ENCODE data around the gene STARD13. TPM values are rescaled to one million over a fixed set of nuclear protein-coding genes. Genes with fewer than 3 reads are reported as not detected.
A peak's percentile ranks its signal among the peaks of the same experiment; 100 is the strongest.

The STARD13 gene
- total RNA-seq, 1 donor from 2014 or later = 2.0 TPM

- Histone ChIP-seq H3K4me1 (peaks cover 22% of the 10 kb centered on the region), H3K27ac (no peak overlapping the region), H3F3A (ENCODE audit: low read depth) (peaks cover 16% of the 10 kb centered on the region), H3K4me3 (no peak overlapping the region), H3K9ac (no peak overlapping the region), H2AFZ (replicated peaks) (no peak overlapping the region), H3K9me3 (ENCODE audit: low read depth) (no peaks in the 10 kb centered on the region), H3K4me2 (peak overlapping the region; percentile 45), H3K79me2 (ENCODE audit: low read depth) (no peaks in the 10 kb centered on the region), H4K20me1 (ENCODE audit: low read depth) (no peaks in the 10 kb centered on the region), H3K36me3 (no peaks in the 10 kb centered on the region), H3K27me3 (no peaks in the 10 kb centered on the region)
- peaks cover 2% of the 10 kb centered on the region for H3K27me3 Mint-ChIP-seq (ENCODE audit: insufficient read depth, low read depth)
- H3K36me3 Mint-ChIP-seq = no peaks in the 10 kb centered on the region
- H3K9me3 Mint-ChIP-seq = no peaks in the 10 kb centered on the region
- TF ChIP-seq EZH2 (IDR thresholded peaks at IDR 0.05) = no peak
- no peak for TF ChIP-seq EZH2phosphoT487 (IDR thresholded peaks at IDR 0.05)
- TF ChIP-seq, protein P1, sequence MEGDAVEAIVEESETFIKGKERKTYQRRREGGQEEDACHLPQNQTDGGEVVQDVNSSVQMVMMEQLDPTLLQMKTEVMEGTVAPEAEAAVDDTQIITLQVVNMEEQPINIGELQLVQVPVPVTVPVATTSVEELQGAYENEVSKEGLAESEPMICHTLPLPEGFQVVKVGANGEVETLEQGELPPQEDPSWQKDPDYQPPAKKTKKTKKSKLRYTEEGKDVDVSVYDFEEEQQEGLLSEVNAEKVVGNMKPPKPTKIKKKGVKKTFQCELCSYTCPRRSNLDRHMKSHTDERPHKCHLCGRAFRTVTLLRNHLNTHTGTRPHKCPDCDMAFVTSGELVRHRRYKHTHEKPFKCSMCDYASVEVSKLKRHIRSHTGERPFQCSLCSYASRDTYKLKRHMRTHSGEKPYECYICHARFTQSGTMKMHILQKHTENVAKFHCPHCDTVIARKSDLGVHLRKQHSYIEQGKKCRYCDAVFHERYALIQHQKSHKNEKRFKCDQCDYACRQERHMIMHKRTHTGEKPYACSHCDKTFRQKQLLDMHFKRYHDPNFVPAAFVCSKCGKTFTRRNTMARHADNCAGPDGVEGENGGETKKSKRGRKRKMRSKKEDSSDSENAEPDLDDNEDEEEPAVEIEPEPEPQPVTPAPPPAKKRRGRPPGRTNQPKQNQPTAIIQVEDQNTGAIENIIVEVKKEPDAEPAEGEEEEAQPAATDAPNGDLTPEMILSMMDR (IDR thresholded peaks at IDR 0.05) = no peak
- H3K4me1 Mint-ChIP-seq = peaks cover 25% of the 10 kb centered on the region
- no peak overlapping the region for H3K4me3 Mint-ChIP-seq
- no peak overlapping the region for H3K27ac Mint-ChIP-seq
- peak; percentile 53 for DNase-seq (ENCODE audit: low spot score)
These were observed 72.4 kb downstream of the STARD13 start for GRCh38 chr13:33213024-33213768.

DNA sequence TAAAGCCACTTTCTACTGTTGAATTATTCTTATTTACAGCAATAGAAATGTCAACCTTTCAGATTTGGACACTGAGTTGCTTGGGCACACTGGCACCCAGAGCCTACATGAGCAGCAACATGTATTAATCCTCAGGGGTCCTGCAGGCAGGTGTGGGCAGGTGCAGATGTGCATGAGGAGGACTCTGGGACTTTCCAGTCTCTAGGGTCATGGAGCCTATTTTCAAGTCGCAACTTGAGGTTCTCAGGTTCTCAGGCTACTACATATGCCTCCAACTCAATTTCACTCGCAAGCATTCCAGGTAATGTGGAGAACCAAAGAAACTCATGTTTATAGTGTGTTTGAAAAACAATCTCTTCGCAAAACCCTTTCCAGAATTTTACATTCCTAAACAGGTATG, 73.2 kb downstream of the STARD13 start:
- H3K36me3 ChIP-seq = no peaks in the 10 kb centered on the region
- H3F3A ChIP-seq (ENCODE audit: low read depth) = peaks cover 16% of the 10 kb centered on the region
- H3K9me3 ChIP-seq (ENCODE audit: low read depth) = no peaks in the 10 kb centered on the region
- no peaks in the 10 kb centered on the region for H4K20me1 ChIP-seq (ENCODE audit: low read depth)
- no peak overlapping the region for H3K9ac ChIP-seq
- no peak overlapping the region for H3K4me3 ChIP-seq
- Mint-ChIP-seq H3K9me3 (no peaks in the 10 kb centered on the region), H3K27me3 (ENCODE audit: insufficient read depth, low read depth) (peaks cover 2% of the 10 kb centered on the region), H3K4me1 (peaks cover 32% of the 10 kb centered on the region), H3K4me3 (no peak overlapping the region), H3K27ac (no peak overlapping the region), H3K36me3 (no peaks in the 10 kb centered on the region)
- H2AFZ ChIP-seq (replicated peaks) = no peak overlapping the region
- TF ChIP-seq EZH2 (IDR thresholded peaks at IDR 0.05) (no peak), EZH2phosphoT487 (IDR thresholded peaks at IDR 0.05) (no peak)
- TF ChIP-seq, protein P1 (IDR thresholded peaks at IDR 0.05) = no peak
- H3K27ac ChIP-seq = no peak overlapping the region
- no peak for DNase-seq (ENCODE audit: low spot score)
- no peaks in the 10 kb centered on the region for H3K79me2 ChIP-seq (ENCODE audit: low read depth)
- peaks cover 22% of the 10 kb centered on the region for H3K4me1 ChIP-seq
- no peaks in the 10 kb centered on the region for H3K27me3 ChIP-seq
- H3K4me2 ChIP-seq = no peak overlapping the region

- Histone ChIP-seq H3K79me2 (ENCODE audit: low read depth) (no peaks in the 10 kb centered on the region), H3K4me1 (peaks cover 29% of the 10 kb centered on the region)
These were observed 75.5 kb downstream of the STARD13 start for GRCh38 chr13:33210090-33210489.

More at GRCh38 chr13:33210090-33210489, 75.5 kb downstream of the STARD13 start:
- DNase-seq (ENCODE audit: low spot score) = no peak
- Histone ChIP-seq H3K4me3 (no peak overlapping the region), H3K36me3 (no peaks in the 10 kb centered on the region), H3K27ac (no peak overlapping the region), H3K4me2 (no peak overlapping the region), H3K9ac (no peak overlapping the region), H4K20me1 (ENCODE audit: low read depth) (no peaks in the 10 kb centered on the region), H3F3A (ENCODE audit: low read depth) (peaks cover 16% of the 10 kb centered on the region), H2AFZ (replicated peaks) (no peak overlapping the region), H3K9me3 (ENCODE audit: low read depth) (no peaks in the 10 kb centered on the region), H3K27me3 (no peaks in the 10 kb centered on the region)
- Mint-ChIP-seq H3K4me3 (no peak overlapping the region), H3K4me1 (peaks cover 42% of the 10 kb centered on the region), H3K9me3 (no peaks in the 10 kb centered on the region), H3K36me3 (no peaks in the 10 kb centered on the region), H3K27me3 (ENCODE audit: insufficient read depth, low read depth) (peaks cover 2% of the 10 kb centered on the region), H3K27ac (no peak overlapping the region)
- no peak for TF ChIP-seq EZH2 (IDR thresholded peaks at IDR 0.05)
- TF ChIP-seq, protein P1 (IDR thresholded peaks at IDR 0.05) = no peak
- no peak for TF ChIP-seq EZH2phosphoT487 (IDR thresholded peaks at IDR 0.05)
